HepG2 (cell line): Measurements from ENCODE around the gene INPP5E. TPM values are rescaled to one million over a fixed set of nuclear protein-coding genes. Genes with fewer than 3 reads are reported as not detected.

Experiments used
- CEBPG ChIP-seq: IDR thresholded peaks from 2 replicates; pipeline ENCODE4 v1.6.1; 2016
- DDIT3 ChIP-seq: sonication (generic); formaldehyde crosslinking; IDR thresholded peaks from 2 replicates; pipeline ENCODE4 v1.4.0; 2020; ENCODE audit warnings: mild to moderate bottlenecking, missing genetic modification reagents
- FOXA3 ChIP-seq: IDR thresholded peaks from 2 replicates; pipeline ENCODE4 v1.6.1; 2016; ENCODE audit warnings: missing genetic modification reagents, missing compliant biosample characterization
- MZF1 ChIP-seq: sonication (generic); formaldehyde crosslinking; IDR thresholded peaks from 2 replicates; pipeline ENCODE4 v1.8.1; 2023; ENCODE audit warnings: mild to moderate bottlenecking, missing genetic modification reagents, borderline replicate concordance
- NBN ChIP-seq: fragments of 450-650 bp; conservative IDR thresholded peaks from 2 replicates; pipeline ENCODE4 v1.6.1; 2017
- NFRKB ChIP-seq: fragments of 450-650 bp; IDR thresholded peaks from 2 replicates; pipeline ENCODE4 v1.6.1; 2017
- NFYC ChIP-seq: IDR thresholded peaks from 2 replicates; pipeline ENCODE4 v1.6.1; 2016; ENCODE audit warnings: missing genetic modification reagents, missing compliant biosample characterization
- PCBP1 ChIP-seq: fragments of 200-400 bp; formaldehyde crosslinking; IDR thresholded peaks from 2 replicates; pipeline ENCODE4 v1.6.1; 2017; ENCODE audit warnings: mild to moderate bottlenecking, low read depth, low read length, borderline replicate concordance
- RBM39 ChIP-seq: fragments of 200-400 bp; formaldehyde crosslinking; IDR thresholded peaks from one replicate; pipeline ENCODE4 v1.6.1; 2018; ENCODE audit warnings: antibody characterized with exemption, mild to moderate bottlenecking, low read depth, low read length; ENCODE audit not compliant: poor library complexity, severe bottlenecking
- RXRA ChIP-seq: sonication (generic); formaldehyde crosslinking; IDR thresholded peaks from 2 replicates; pipeline ENCODE4 v1.5.1; 2020; ENCODE audit warnings: missing genetic modification reagents
- SIN3B ChIP-seq: fragments of 150-350 bp; IDR thresholded peaks from 2 replicates; pipeline ENCODE4 v1.6.1; 2014; ENCODE audit warnings: low read length
- SIX1 ChIP-seq: sonication (generic); formaldehyde crosslinking; IDR thresholded peaks from 2 replicates; pipeline ENCODE4 v1.4.0; 2020; ENCODE audit warnings: missing genetic modification reagents, borderline replicate concordance
- SKI ChIP-seq: fragments of 450-650 bp; IDR thresholded peaks from one replicate; pipeline ENCODE4 v1.6.1; 2018; ENCODE audit warnings: mild to moderate bottlenecking; ENCODE audit not compliant: partially characterized antibody
- SUZ12 ChIP-seq: fragments of 150-350 bp; IDR thresholded peaks from 2 replicates; pipeline ENCODE4 v1.6.1; 2014; ENCODE audit warnings: low read depth, low read length
- ZFP62 ChIP-seq: sonication (generic); formaldehyde crosslinking; IDR thresholded peaks from 2 replicates; pipeline ENCODE4 v1.4.0; 2020; ENCODE audit warnings: missing genetic modification reagents
- ZMYM2 ChIP-seq: sonication (generic); formaldehyde crosslinking; IDR thresholded peaks from 2 replicates; pipeline ENCODE4 v1.8.0; 2022; ENCODE audit warnings: mild to moderate bottlenecking, missing genetic modification reagents
- ZMYM4 ChIP-seq: sonication (generic); formaldehyde crosslinking; IDR thresholded peaks from 2 replicates; pipeline ENCODE4 v1.8.1; 2023; ENCODE audit warnings: mild to moderate bottlenecking, missing genetic modification reagents
- ZNF207 ChIP-seq: fragments of 450-650 bp; IDR thresholded peaks from 2 replicates; pipeline ENCODE4 v1.6.1; 2016; ENCODE audit warnings: antibody characterized with exemption, borderline replicate concordance
- ZNF782 ChIP-seq: sonication (generic); formaldehyde crosslinking; IDR thresholded peaks from 2 replicates; pipeline ENCODE4 v1.4.0; 2020; ENCODE audit warnings: missing genetic modification reagents, mild to moderate bottlenecking, borderline replicate concordance
- polyA plus RNA-seq, 8 experiments: library from polyadenylated mRNA; depleted of rRNA in 3 of 8; stranded (reverse) in 7 of 8; unstranded in 1 of 8; fragments of >200 nt; fragmentation: Illumina TruSeq in 4 of 8; extraction: Trizol in 4 of 8; gene quantifications; 2 replicates each; pipeline versions ENCODE4 v1.2.1 to v1.2.3, GENCODE V29; 2011 to 2016; ENCODE audit warnings: low read depth in 4 of 8, missing spikeins in 1 of 8, mixed read lengths in 1 of 8; ENCODE audit not compliant: insufficient read depth in 1 of 8
- total RNA-seq, 5 experiments: library from RNA; depleted of rRNA; stranded (reverse); fragments of >200 nt; fragmentation: Illumina TruSeq; extraction: Trizol; gene quantifications; 2 replicates each; pipeline ENCODE4 v1.2.3, GENCODE V29; 2016; ENCODE audit warnings: low read depth in 1 of 5
- TF ChIP-seq, protein P1 (sequence below): IDR thresholded peaks from 2 replicates; pipeline ENCODE4 v1.6.1; 2018; ENCODE audit warnings: missing genetic modification reagents
- TF ChIP-seq, protein P2 (sequence below): sonication (generic); formaldehyde crosslinking; IDR thresholded peaks from 2 replicates; pipeline ENCODE4 v1.8.1; 2023; ENCODE audit warnings: missing genetic modification reagents, mild to moderate bottlenecking, borderline replicate concordance
- TF ChIP-seq, protein P3 (sequence below): fragments of 450-650 bp; IDR thresholded peaks from 2 replicates; pipeline ENCODE4 v1.6.1; 2016
- TF ChIP-seq, protein P4 (sequence below): sonication (generic); formaldehyde crosslinking; IDR thresholded peaks from 2 replicates; pipeline ENCODE4 v1.4.0; 2020; ENCODE audit warnings: missing genetic modification reagents

INPP5E gene
- total and polyA plus RNA-seq, 2 of the 13 experiments (the other 11 are each of a cell fraction or from before 2014, with no cell fraction given): 5.5 TPM

DNA sequence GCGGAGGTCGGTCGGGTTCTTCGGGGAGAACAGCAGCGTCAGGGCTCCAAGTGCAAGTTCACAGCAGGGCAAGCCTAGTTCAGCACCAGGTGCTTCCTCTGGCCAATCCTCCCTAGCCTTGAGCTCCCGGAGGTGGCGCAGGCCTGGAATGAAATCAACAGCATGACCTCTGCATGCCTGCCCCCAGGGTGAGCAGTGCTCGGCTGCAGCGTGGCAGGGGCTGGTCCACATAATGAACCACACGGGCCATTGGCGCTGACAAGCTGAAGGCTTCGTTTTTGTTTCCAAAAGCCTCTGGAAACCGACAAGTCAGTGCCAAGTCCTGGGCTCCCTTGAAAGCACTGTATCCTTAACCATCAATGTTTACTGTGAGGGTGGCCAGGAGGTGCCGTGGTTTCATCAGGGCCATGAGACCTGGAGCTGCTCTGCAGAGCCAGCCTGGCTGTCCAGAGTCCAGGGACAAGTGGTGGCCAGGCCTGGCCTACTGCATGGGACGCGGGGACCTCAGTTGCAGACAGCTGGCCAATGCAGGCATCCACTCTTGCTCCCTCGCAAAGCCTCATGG, 2.1 kb upstream of the INPP5E start (continued):
- TF ChIP-seq, protein P1, sequence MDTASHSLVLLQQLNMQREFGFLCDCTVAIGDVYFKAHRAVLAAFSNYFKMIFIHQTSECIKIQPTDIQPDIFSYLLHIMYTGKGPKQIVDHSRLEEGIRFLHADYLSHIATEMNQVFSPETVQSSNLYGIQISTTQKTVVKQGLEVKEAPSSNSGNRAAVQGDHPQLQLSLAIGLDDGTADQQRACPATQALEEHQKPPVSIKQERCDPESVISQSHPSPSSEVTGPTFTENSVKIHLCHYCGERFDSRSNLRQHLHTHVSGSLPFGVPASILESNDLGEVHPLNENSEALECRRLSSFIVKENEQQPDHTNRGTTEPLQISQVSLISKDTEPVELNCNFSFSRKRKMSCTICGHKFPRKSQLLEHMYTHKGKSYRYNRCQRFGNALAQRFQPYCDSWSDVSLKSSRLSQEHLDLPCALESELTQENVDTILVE (CRISPR knock-in tag): no peak
- no peak for TF ChIP-seq MZF1 (CRISPR knock-in tag)
- TF ChIP-seq, protein P2, sequence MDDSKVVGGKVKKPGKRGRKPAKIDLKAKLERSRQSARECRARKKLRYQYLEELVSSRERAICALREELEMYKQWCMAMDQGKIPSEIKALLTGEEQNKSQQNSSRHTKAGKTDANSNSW (CRISPR knock-in tag): no peak
- no peak for TF ChIP-seq RXRA
- no peak for TF ChIP-seq DDIT3 (CRISPR knock-in tag)
- TF ChIP-seq SUZ12: no peak
- TF ChIP-seq FOXA3 (CRISPR knock-in tag): 0 out of 2 replicates have a peak, but pooled peaks have one; percentile 36
- 0 out of 2 replicates have a peak, but pooled peaks have one; percentile 6 for TF ChIP-seq CEBPG (CRISPR knock-in tag)
- no peak for TF ChIP-seq ZNF207
- no peak for TF ChIP-seq NFYC (CRISPR knock-in tag)
- no peak for TF ChIP-seq ZMYM2 (CRISPR knock-in tag)
- no peak for TF ChIP-seq SIX1 (CRISPR knock-in tag)
- TF ChIP-seq RBM39: no peak
- TF ChIP-seq, protein P3, sequence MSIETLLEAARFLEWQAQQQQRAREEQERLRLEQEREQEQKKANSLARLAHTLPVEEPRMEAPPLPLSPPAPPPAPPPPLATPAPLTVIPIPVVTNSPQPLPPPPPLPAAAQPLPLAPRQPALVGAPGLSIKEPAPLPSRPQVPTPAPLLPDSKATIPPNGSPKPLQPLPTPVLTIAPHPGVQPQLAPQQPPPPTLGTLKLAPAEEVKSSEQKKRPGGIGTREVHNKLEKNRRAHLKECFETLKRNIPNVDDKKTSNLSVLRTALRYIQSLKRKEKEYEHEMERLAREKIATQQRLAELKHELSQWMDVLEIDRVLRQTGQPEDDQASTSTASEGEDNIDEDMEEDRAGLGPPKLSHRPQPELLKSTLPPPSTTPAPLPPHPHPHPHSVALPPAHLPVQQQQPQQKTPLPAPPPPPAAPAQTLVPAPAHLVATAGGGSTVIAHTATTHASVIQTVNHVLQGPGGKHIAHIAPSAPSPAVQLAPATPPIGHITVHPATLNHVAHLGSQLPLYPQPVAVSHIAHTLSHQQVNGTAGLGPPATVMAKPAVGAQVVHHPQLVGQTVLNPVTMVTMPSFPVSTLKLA: no peak
- no peak for TF ChIP-seq NBN
- no peak for TF ChIP-seq SIN3B
- TF ChIP-seq, protein P4, sequence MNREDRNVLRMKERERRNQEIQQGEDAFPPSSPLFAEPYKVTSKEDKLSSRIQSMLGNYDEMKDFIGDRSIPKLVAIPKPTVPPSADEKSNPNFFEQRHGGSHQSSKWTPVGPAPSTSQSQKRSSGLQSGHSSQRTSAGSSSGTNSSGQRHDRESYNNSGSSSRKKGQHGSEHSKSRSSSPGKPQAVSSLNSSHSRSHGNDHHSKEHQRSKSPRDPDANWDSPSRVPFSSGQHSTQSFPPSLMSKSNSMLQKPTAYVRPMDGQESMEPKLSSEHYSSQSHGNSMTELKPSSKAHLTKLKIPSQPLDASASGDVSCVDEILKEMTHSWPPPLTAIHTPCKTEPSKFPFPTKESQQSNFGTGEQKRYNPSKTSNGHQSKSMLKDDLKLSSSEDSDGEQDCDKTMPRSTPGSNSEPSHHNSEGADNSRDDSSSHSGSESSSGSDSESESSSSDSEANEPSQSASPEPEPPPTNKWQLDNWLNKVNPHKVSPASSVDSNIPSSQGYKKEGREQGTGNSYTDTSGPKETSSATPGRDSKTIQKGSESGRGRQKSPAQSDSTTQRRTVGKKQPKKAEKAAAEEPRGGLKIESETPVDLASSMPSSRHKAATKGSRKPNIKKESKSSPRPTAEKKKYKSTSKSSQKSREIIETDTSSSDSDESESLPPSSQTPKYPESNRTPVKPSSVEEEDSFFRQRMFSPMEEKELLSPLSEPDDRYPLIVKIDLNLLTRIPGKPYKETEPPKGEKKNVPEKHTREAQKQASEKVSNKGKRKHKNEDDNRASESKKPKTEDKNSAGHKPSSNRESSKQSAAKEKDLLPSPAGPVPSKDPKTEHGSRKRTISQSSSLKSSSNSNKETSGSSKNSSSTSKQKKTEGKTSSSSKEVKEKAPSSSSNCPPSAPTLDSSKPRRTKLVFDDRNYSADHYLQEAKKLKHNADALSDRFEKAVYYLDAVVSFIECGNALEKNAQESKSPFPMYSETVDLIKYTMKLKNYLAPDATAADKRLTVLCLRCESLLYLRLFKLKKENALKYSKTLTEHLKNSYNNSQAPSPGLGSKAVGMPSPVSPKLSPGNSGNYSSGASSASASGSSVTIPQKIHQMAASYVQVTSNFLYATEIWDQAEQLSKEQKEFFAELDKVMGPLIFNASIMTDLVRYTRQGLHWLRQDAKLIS (CRISPR knock-in tag): no peak
- no peak for TF ChIP-seq SKI
- no peak for TF ChIP-seq PCBP1
- no peak for TF ChIP-seq ZFP62 (CRISPR knock-in tag)
- no peak; the same call in 1 of the 2 replicates for TF ChIP-seq ZNF782
- no peak for TF ChIP-seq NFRKB
- no peak for TF ChIP-seq ZMYM4
